NCI-H524 (cell line): Measurements from ENCODE around the gene EFS.

Experiments
- DNase-seq, 2 experiments: peaks; one replicate each; lab custom pipeline; 2025; lab: John Stamatoyannopoulos, UW

EFS gene

DNA sequence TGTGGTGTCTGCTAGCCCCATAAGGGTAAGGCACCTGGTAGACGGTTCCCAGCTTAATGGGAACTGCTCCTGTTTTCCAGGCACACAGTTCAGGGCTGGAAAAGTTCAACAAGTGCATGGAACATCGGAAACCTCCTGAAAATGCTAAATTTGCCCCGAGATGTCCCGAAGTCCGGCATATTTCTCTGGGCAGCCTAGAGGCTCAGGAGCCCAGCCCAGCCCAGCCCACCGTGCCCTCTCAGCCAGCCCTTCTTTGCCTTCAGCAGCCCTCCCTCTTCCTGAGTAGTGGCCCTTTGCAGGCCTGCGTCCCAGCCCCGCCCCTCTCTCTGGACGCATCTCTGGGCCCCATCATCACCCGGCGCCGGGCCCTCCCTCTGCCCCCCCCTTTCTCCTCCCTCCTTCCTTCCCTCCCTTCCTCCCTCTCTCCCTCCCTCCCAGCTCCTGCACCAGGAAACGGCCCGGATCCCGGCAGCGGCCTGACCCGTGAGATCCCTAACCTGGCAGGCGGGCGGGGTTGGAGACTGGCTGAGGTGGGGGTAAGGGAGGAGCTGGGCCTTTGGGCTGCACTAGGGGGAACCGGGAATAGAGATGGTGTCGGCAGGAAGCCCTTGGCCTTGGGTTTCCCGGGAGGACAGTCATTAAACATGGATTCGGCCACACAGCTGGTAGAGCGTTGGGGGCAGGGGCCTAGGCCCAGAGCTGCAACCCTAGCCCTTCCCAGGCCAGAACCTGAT lies 58.4 kb downstream of the EFS start, which contains the start of gene BCL2L2:
TSS of gene BCL2L2 (plus strand) at position 422 of the 734 bp plus-strand sequence. CDS start 935 bp downstream, outside the sequence.
- DNase-seq, result peak; percentile 85 to 90
